ENCODE data around the gene TTC23L. TPM values are rescaled to one million over a fixed set of nuclear protein-coding genes. Genes with fewer than 3 reads are reported as not detected.

TTC23L gene
- total and polyA plus RNA-seq, 2 of the 8 experiments (the other 6 are each of a cell fraction or from before 2014, with no cell fraction given): 1.1 to 2.4 TPM

- H3K18ac ChIP-seq (ENCODE audit: extremely low read depth, low read length): no peak overlapping the region
- no peaks in the 10 kb centered on the region for H3K27me3 ChIP-seq (replicated peaks in 1 of 4; ENCODE audit: control insufficient read depth in 3 of 4, extremely low read depth in 1 of 4, insufficient read depth in 3 of 4, low read length in 3 of 4)
- no peak overlapping the region for H2BK15ac ChIP-seq (ENCODE audit: low read length)
- peaks cover 10% of the 10 kb centered on the region; the same call in 1 of the 2 replicates for H3K23me2 ChIP-seq (ENCODE audit: low read depth, low read length)
- H2BK12ac ChIP-seq (ENCODE audit: low read depth, low read length): no peak overlapping the region
- peaks cover 24 to 48% of the 10 kb centered on the region in 2 experiments for H3K79me2 ChIP-seq (ENCODE audit: control insufficient read depth in 1 of 2, insufficient read depth in 2 of 2, low read length in 2 of 2)
- ChIA-PET CTCF (ENCODE audit: partially characterized antibody) (interaction anchor here (1.3 kb wide), 1 partner anchor 128 kb away, joined by 3 read pairs; no protein-coding TSS in a partner anchor), POLR2A (ENCODE audit: partially characterized antibody) (interaction anchor here (1.6 to 2.1 kb wide), 2 partner anchors 10 to 11 kb away, joined by 3 to 6 read pairs; no protein-coding TSS in a partner anchor)
- no peak overlapping the region for H3K23ac ChIP-seq (ENCODE audit: insufficient read length)
- no peak overlapping the region for H3K56ac ChIP-seq (replicated peaks; ENCODE audit: insufficient read length, low read depth, low read length)
- no peak overlapping the region for H4K8ac ChIP-seq (ENCODE audit: extremely low read depth, insufficient read depth, low read length)
- no peak overlapping the region for H4K5ac ChIP-seq (ENCODE audit: insufficient read length, low read depth, low read length)
- no peak overlapping the region for H2BK5ac ChIP-seq (ENCODE audit: low read depth, low read length)
- H4K91ac ChIP-seq (replicated peaks; ENCODE audit: insufficient read length, low read length): no peak overlapping the region
- DNase-seq (ENCODE audit: low read depth in 1 of 2, low spot score in 2 of 2) (no peak), FAIRE-seq (no peak)
- peaks cover 1 to 3% of the 10 kb centered on the region in 2 experiments for H4K20me1 ChIP-seq (replicated peaks in 1 of 2; ENCODE audit: control insufficient read depth in 1 of 2, insufficient read depth in 2 of 2, low read length in 2 of 2)
- H3K14ac ChIP-seq (ENCODE audit: insufficient read length): no peak overlapping the region
- 92% methylated on average over 2 of the region's 2 CpGs; no CpG with 5 or more reads in 1 of the 2 experiments for WGBS, 2 experiments (ENCODE audit: extremely low coverage in 1 of 2, insufficient coverage in 1 of 2, insufficient read length in 1 of 2, insufficient replicate concordance in 2 of 2, low coverage in 1 of 2, low lambda C conversion rate in 2 of 2, missing lambda C conversion rate in 1 of 2)
- H2BK20ac ChIP-seq (ENCODE audit: low read length): no peak overlapping the region
- H2AFZ ChIP-seq (ENCODE audit: low read length): no peak overlapping the region
- no peak overlapping the region for H3K9ac ChIP-seq (replicated peaks in 1 of 4; ENCODE audit: extremely low read depth in 1 of 4, low read depth in 3 of 4, low read length in 3 of 4)
- no peak overlapping the region for H3K27ac ChIP-seq (ENCODE audit: low read depth, low read length)
- no peak overlapping the region; a peak in 1 of 4 replicates for H3K4me2 ChIP-seq (ENCODE audit: insufficient read depth in 1 of 2, low read depth in 2 of 2, low read length in 2 of 2)
- H3K79me1 ChIP-seq (ENCODE audit: low read depth, low read length): no peaks in the 10 kb centered on the region
- H2BK120ac ChIP-seq (replicated peaks; ENCODE audit: low read depth, low read length): no peak overlapping the region
- H3K36me3 ChIP-seq (ENCODE audit: control insufficient read depth in 2 of 4, insufficient read depth in 4 of 4, low read length in 3 of 4): peaks cover 7 to 39% (median 25%) of the 10 kb centered on the region in 4 experiments
- H3K9me3 ChIP-seq (ENCODE audit: insufficient read depth in 2 of 2, low read depth in 1 of 2, low read length in 1 of 2): no peaks in the 10 kb centered on the region
- no peak overlapping the region for H3K4ac ChIP-seq (replicated peaks; ENCODE audit: insufficient read length, low read depth, low read length)
- H3K4me1 ChIP-seq (replicated peaks in 1 of 4; ENCODE audit: control insufficient read depth in 3 of 4, insufficient read depth in 4 of 4, low read length in 3 of 4): peaks cover 0 to 3% (median under 1%) of the 10 kb centered on the region in 4 experiments; a peak in 1 of 7 replicates
- no peak overlapping the region for H3K4me3 ChIP-seq (ENCODE audit: extremely low read depth in 1 of 4, insufficient read depth in 2 of 4, low read depth in 3 of 4, low read length in 4 of 4)
- H2AK5ac ChIP-seq (ENCODE audit: low read depth, low read length): no peak overlapping the region
- TF ChIP-seq JUN (IDR thresholded peaks at IDR 0.05; ENCODE audit: low read depth, low read length) (no peak), YY1 (IDR thresholded peaks at IDR 0.05; ENCODE audit: low read depth, low read length) (no peak), SIX5 (IDR thresholded peaks at IDR 0.05; ENCODE audit: low read depth, low read length) (no peak), RNF2 (IDR thresholded peaks at IDR 0.05; ENCODE audit: borderline replicate concordance, low read depth, low read length, missing control alignments, poor library complexity, severe bottlenecking) (no peak), CEBPB (IDR thresholded peaks at IDR 0.05; ENCODE audit: low read depth, low read length) (no peak), SP2 (IDR thresholded peaks at IDR 0.05; ENCODE audit: low read length) (no peak), NRF1 (IDR thresholded peaks at IDR 0.05; ENCODE audit: low read depth, low read length) (no peak), GTF2F1 (IDR thresholded peaks at IDR 0.05; ENCODE audit: borderline replicate concordance, low read depth, low read length) (no peak), GABPA (IDR thresholded peaks at IDR 0.05; ENCODE audit: borderline replicate concordance, insufficient read depth, low read length) (no peak), KDM1A (IDR thresholded peaks at IDR 0.05; ENCODE audit: borderline replicate concordance, low read length) (no peak), TAF1 (IDR thresholded peaks at IDR 0.05; ENCODE audit: low read depth, low read length) (no peak), ASH2L (IDR thresholded peaks at IDR 0.05; ENCODE audit: low read length) (no peak), SUZ12 (IDR thresholded peaks at IDR 0.05; ENCODE audit: low read length) (no peak)
- TF ChIP-seq, protein P1, sequence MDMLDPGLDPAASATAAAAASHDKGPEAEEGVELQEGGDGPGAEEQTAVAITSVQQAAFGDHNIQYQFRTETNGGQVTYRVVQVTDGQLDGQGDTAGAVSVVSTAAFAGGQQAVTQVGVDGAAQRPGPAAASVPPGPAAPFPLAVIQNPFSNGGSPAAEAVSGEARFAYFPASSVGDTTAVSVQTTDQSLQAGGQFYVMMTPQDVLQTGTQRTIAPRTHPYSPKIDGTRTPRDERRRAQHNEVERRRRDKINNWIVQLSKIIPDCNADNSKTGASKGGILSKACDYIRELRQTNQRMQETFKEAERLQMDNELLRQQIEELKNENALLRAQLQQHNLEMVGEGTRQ (IDR thresholded peaks at IDR 0.05; ENCODE audit: low read length): no peak
Observed at GRCh38 chr5:34913072-34913471, 74.1 kb downstream of the TTC23L start.

All from H1 (cell line).